ENCODE data around the gene GAS7.

- TF ChIP-seq POLR2A (IDR thresholded peaks at IDR 0.05; ENCODE audit: low read depth, low read length) (no peak), BACH1 (IDR thresholded peaks at IDR 0.05; ENCODE audit: borderline replicate concordance) (no peak), BMI1 (IDR thresholded peaks at IDR 0.05; ENCODE audit: borderline replicate concordance) (no peak), CTCF (IDR thresholded peaks at IDR 0.05 in 2 of 3, conservative IDR thresholded peaks at IDR 0.05 in 1 of 3; ENCODE audit: control insufficient read depth in 2 of 3, extremely low read depth in 1 of 3, insufficient read depth in 1 of 3, low read depth in 3 of 3, low read length in 3 of 3) (no peak), POLR2AphosphoS5 (IDR thresholded peaks at IDR 0.05; ENCODE audit: low read length) (no peak), MEF2B (IDR thresholded peaks at IDR 0.05; ENCODE audit: partially characterized antibody, poor library complexity, severe bottlenecking) (no peak), SUPT20H (IDR thresholded peaks at IDR 0.05; ENCODE audit: borderline replicate concordance, control insufficient read depth, low read depth, low read length) (no peak), GABPA (IDR thresholded peaks at IDR 0.05; ENCODE audit: low read depth) (no peak)
- TF ChIP-seq, protein P1, sequence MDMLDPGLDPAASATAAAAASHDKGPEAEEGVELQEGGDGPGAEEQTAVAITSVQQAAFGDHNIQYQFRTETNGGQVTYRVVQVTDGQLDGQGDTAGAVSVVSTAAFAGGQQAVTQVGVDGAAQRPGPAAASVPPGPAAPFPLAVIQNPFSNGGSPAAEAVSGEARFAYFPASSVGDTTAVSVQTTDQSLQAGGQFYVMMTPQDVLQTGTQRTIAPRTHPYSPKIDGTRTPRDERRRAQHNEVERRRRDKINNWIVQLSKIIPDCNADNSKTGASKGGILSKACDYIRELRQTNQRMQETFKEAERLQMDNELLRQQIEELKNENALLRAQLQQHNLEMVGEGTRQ (IDR thresholded peaks at IDR 0.05; ENCODE audit: borderline replicate concordance, low read depth, low read length), result no peak
Measured at GRCh38 chr17:10125531-10126275, 72.7 kb downstream of the GAS7 start.
